HG03135 (cell line): ENCODE results near the gene CHMP1A.
"Not testable (repeated sequence)": the region's sequence is repeated elsewhere in the genome, so short reads cannot be mapped to it uniquely, and the experiment has no call there.

Experiments used
- ATAC-seq: cut with Tn5 transposase; IDR thresholded peaks from one replicate; pipeline ENCODE4 v1.9.1; 2021; ENCODE audit warnings: mild to moderate bottlenecking, moderate library complexity; ENCODE audit not compliant: unreplicated experiment

Gene CHMP1A

GRCh38 chr16:89661215-89661614, 3.7 kb upstream of the CHMP1A start:
- ATAC-seq = no peak

GRCh38 chr16:89660146-89660545, 2.6 kb upstream of the CHMP1A start:
- no peak for ATAC-seq

- ATAC-seq = peak; percentile 14
Observed at GRCh38 chr16:89658221-89658879, 842 bp upstream of the CHMP1A start.

GRCh38 chr16:89656435-89657121, 930 bp downstream of the CHMP1A start:
- no peak for ATAC-seq

- no peak for ATAC-seq
Observed at GRCh38 chr16:89655062-89655643, 2.4 kb downstream of the CHMP1A start.

GRCh38 chr16:89653656-89654295, 3.7 kb downstream of the CHMP1A start:
- ATAC-seq = no peak

- ATAC-seq = no peak
Observed at GRCh38 chr16:89651584-89651983, 5.9 kb downstream of the CHMP1A start.

GRCh38 chr16:89646906-89647305, 10.6 kb downstream of the CHMP1A start:
- ATAC-seq = no peak

GRCh38 chr16:89646270-89646669, 11.2 kb downstream of the CHMP1A start:
- no peak for ATAC-seq

GRCh38 chr16:89645122-89645521, 12.4 kb downstream of the CHMP1A start:
- ATAC-seq = no peak

- no peak for ATAC-seq
Observed at GRCh38 chr16:89643769-89644300, 13.7 kb downstream of the CHMP1A start.

- ATAC-seq = no peak
Observed at GRCh38 chr16:89642574-89642973, 14.9 kb downstream of the CHMP1A start.

- no peak for ATAC-seq
Observed at GRCh38 chr16:89641458-89642119, 15.9 kb downstream of the CHMP1A start.

GRCh38 chr16:89639385-89639784, 18.1 kb downstream of the CHMP1A start:
- ATAC-seq = no peak

- ATAC-seq = no peak
Observed at GRCh38 chr16:89638455-89638854, 19.1 kb downstream of the CHMP1A start.

GRCh38 chr16:89637379-89637778, 20.1 kb downstream of the CHMP1A start:
- no peak for ATAC-seq

- no peak for ATAC-seq
Observed at GRCh38 chr16:89636663-89637062, 20.8 kb downstream of the CHMP1A start.

- not testable (repeated sequence) for ATAC-seq
Observed at GRCh38 chr16:89634463-89635385, 22.8 kb downstream of the CHMP1A start.

- ATAC-seq = no peak
Observed at GRCh38 chr16:89633064-89633631, 24.4 kb downstream of the CHMP1A start.
